ENCODE data around the gene ERCC8.

ERCC8 gene

DNA sequence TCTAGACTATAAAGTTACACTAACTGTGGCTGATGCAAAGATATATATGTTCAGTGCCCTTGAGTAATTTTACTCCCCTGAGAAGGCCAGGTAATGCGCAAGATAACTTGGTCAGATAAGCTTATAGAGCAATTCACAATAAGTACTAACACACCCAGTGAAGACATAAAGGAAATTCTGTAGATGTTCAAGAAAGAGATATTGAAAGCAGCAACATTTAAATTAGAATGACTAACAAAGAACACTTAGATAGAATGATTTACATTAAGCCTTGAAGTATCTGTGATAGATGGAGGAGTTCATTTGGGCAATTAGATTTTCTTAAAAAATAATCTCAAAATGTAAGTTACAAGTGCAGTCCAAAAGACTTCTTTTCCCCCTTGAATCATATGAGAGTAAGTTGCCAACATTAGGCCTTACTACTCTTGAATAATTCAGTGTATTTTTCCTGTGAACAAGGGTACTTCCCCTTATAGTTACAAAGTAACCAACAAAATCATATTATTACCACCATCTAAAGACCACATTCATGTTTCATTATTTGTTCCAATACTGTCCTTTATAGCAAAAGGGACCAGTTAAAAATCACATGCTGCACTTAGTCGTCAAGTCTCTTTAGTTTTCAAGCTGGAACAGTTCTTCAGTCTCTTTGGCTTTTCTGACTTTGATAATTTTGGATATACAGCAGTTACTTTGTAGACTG is 56.4 kb downstream of the ERCC8 start:
- Histone ChIP-seq H3K27ac (ENCODE audit: insufficient read depth in 1 of 2, low read depth in 1 of 2, low read length in 2 of 2, poor library complexity in 1 of 2, severe bottlenecking in 2 of 2) (no peak overlapping the region), H3K27me3 (replicated peaks in 2 of 5; ENCODE audit: control insufficient read depth in 4 of 5, insufficient read depth in 5 of 5, low read length in 4 of 5) (no peaks in the 10 kb centered on the region), H3K4me1 (ENCODE audit: control extremely low read depth in 1 of 4, control insufficient read depth in 4 of 4, insufficient read depth in 4 of 4, low read length in 3 of 4) (no peaks in the 10 kb centered on the region), H3K9me3 (ENCODE audit: control extremely low read depth in 1 of 5, control insufficient read depth in 4 of 5, insufficient read depth in 2 of 5, low read depth in 1 of 5, low read length in 4 of 5) (no peaks in the 10 kb centered on the region), H3K4me3 (ENCODE audit: control insufficient read depth in 1 of 7, extremely low read depth in 1 of 7, insufficient read depth in 4 of 7, low read depth in 2 of 7, low read length in 6 of 7) (no peak overlapping the region), H3K36me3 (ENCODE audit: control insufficient read depth in 4 of 4, insufficient read depth in 4 of 4, low read length in 3 of 4) (peaks cover 0 to 10% (median 0%) of the 10 kb centered on the region in 4 experiments)
- DNase-seq = no peak
- WGBS (ENCODE audit: insufficient coverage) = 100% methylated on average over 1 of the region's 2 CpGs
- ChIA-PET POLR2A (no interaction called here), CTCF (interaction anchor here (1.2 kb wide), 1 partner anchor 210 kb away, joined by 3 read pairs; no protein-coding TSS in a partner anchor)

- Histone ChIP-seq H3K27me3 (replicated peaks in 2 of 5; ENCODE audit: control insufficient read depth in 4 of 5, insufficient read depth in 5 of 5, low read length in 4 of 5) (no peaks in the 10 kb centered on the region), H3K36me3 (ENCODE audit: control insufficient read depth in 4 of 4, insufficient read depth in 4 of 4, low read length in 3 of 4) (peaks cover 0 to 3% (median under 1%) of the 10 kb centered on the region in 4 experiments), H3K27ac (ENCODE audit: insufficient read depth in 1 of 2, low read depth in 1 of 2, low read length in 2 of 2, poor library complexity in 1 of 2, severe bottlenecking in 2 of 2) (no peak overlapping the region), H3K4me3 (ENCODE audit: control insufficient read depth in 1 of 7, extremely low read depth in 1 of 7, insufficient read depth in 4 of 7, low read depth in 2 of 7, low read length in 6 of 7) (no peak overlapping the region), H3K4me1 (ENCODE audit: control extremely low read depth in 1 of 4, control insufficient read depth in 4 of 4, insufficient read depth in 4 of 4, low read length in 3 of 4) (no peaks in the 10 kb centered on the region), H3K9me3 (ENCODE audit: control extremely low read depth in 1 of 5, control insufficient read depth in 4 of 5, insufficient read depth in 2 of 5, low read depth in 1 of 5, low read length in 4 of 5) (no peaks in the 10 kb centered on the region)
- WGBS (ENCODE audit: insufficient coverage) = no CpG with 5 or more reads among the region's 2 CpGs
- ChIA-PET CTCF (interaction anchor here (1.2 kb wide), 1 partner anchor 209 kb away, joined by 3 read pairs; no protein-coding TSS in a partner anchor), POLR2A (no interaction called here)
- DNase-seq = no peak
Measured at GRCh38 chr5:60887746-60888145, 57.1 kb downstream of the ERCC8 start.

DNA sequence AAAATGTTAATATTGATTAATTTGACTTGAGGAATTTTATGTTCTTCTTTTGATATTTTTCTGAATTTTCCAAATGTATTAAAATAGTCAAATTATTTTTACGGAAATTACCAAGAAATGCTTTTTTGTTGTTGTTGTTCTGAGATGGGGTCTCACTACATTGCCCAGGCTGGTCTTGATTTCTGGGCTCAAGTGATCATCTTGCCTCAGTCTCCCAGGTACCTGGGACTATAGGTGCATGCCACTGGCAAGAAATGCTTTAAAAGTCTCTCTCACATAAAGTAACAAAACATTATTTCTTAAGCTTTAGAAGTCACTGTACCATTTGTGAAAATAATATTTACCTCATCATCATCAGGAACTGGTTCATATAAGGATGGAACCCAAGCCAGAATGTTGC is 57.8 kb downstream of the ERCC8 start:
- Histone ChIP-seq H3K36me3 (ENCODE audit: control insufficient read depth in 4 of 4, insufficient read depth in 4 of 4, low read length in 3 of 4) (peaks cover 0 to 2% (median 0%) of the 10 kb centered on the region in 4 experiments), H3K4me1 (ENCODE audit: control extremely low read depth in 1 of 4, control insufficient read depth in 4 of 4, insufficient read depth in 4 of 4, low read length in 3 of 4) (no peaks in the 10 kb centered on the region), H3K27ac (ENCODE audit: insufficient read depth in 1 of 2, low read depth in 1 of 2, low read length in 2 of 2, poor library complexity in 1 of 2, severe bottlenecking in 2 of 2) (no peak overlapping the region), H3K27me3 (replicated peaks in 2 of 5; ENCODE audit: control insufficient read depth in 4 of 5, insufficient read depth in 5 of 5, low read length in 4 of 5) (no peaks in the 10 kb centered on the region), H3K4me3 (ENCODE audit: control insufficient read depth in 1 of 7, extremely low read depth in 1 of 7, insufficient read depth in 4 of 7, low read depth in 2 of 7, low read length in 6 of 7) (no peak overlapping the region), H3K9me3 (ENCODE audit: control extremely low read depth in 1 of 5, control insufficient read depth in 4 of 5, insufficient read depth in 2 of 5, low read depth in 1 of 5, low read length in 4 of 5) (no peaks in the 10 kb centered on the region)
- ChIA-PET CTCF (interaction anchor here (1.2 kb wide), 1 partner anchor 209 kb away, joined by 3 read pairs; no protein-coding TSS in a partner anchor), POLR2A (no interaction called here)
- WGBS (ENCODE audit: insufficient coverage) = no CpG with 5 or more reads among the region's 1 CpG
- no peak for DNase-seq

DNA sequence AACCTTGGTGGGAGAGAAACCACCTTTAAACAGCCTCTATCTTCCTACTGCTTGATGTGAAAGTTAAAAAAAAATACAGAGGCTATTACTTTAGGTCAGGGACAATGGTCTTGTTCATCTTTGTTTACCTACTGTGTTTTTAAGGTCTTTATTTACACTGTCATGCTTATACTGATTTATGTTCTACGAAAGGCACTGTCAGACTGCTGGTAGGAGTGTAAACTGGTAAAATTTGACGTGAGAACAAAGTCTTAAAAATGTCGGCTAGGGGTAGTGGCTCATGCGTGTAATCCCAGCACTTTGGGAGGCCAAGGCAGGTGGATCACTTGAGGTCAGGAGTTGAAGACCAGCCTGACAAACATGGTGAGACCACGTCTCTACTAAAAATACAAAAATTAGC is 58.7 kb downstream of the ERCC8 start:
- WGBS (ENCODE audit: insufficient coverage) = 100% methylated on average over 4 of the region's 5 CpGs
- no peak for DNase-seq
- ChIA-PET POLR2A (no interaction called here), CTCF (interaction anchor here (0.8 kb wide), 1 partner anchor 208 kb away, joined by 3 read pairs; no protein-coding TSS in a partner anchor)
- H3K9me3 ChIP-seq (ENCODE audit: control extremely low read depth in 1 of 5, control insufficient read depth in 4 of 5, insufficient read depth in 2 of 5, low read depth in 1 of 5, low read length in 4 of 5) = no peaks in the 10 kb centered on the region
- no peak overlapping the region for H3K27ac ChIP-seq (ENCODE audit: insufficient read depth in 1 of 2, low read depth in 1 of 2, low read length in 2 of 2, poor library complexity in 1 of 2, severe bottlenecking in 2 of 2)
- peaks cover 0 to 3% (median under 1%) of the 10 kb centered on the region in 4 experiments for H3K36me3 ChIP-seq (ENCODE audit: control insufficient read depth in 4 of 4, insufficient read depth in 4 of 4, low read length in 3 of 4)
- no peaks in the 10 kb centered on the region for H3K4me1 ChIP-seq (ENCODE audit: control extremely low read depth in 1 of 4, control insufficient read depth in 4 of 4, insufficient read depth in 4 of 4, low read length in 3 of 4)
- H3K4me3 ChIP-seq (ENCODE audit: control insufficient read depth in 1 of 7, extremely low read depth in 1 of 7, insufficient read depth in 4 of 7, low read depth in 2 of 7, low read length in 6 of 7) = no peak overlapping the region
- no peaks in the 10 kb centered on the region for H3K27me3 ChIP-seq (replicated peaks in 2 of 5; ENCODE audit: control insufficient read depth in 4 of 5, insufficient read depth in 5 of 5, low read length in 4 of 5)

DNA sequence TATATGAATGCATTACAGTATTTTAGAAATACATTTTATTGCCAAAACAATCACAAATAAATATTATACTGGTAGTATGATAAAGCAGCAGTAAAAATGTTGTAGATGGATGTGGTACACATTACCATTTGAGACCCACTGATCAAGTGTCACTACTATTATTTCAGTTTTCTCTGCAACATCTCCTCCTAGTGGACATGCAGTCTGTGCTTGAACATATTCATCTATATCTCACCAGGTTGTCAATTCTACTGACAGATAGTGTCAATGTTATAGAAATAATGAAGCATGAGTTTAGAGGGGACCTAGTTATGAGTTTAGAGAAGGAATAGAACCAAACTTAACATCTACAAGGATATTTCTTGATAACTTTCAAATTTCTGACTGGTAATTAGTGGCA is 61.6 kb downstream of the ERCC8 start:
- peak; percentile 41 to 58 (median 50) for DNase-seq
- Histone ChIP-seq H3K9me3 (ENCODE audit: control extremely low read depth in 1 of 5, control insufficient read depth in 4 of 5, insufficient read depth in 2 of 5, low read depth in 1 of 5, low read length in 4 of 5) (peaks cover 0 to 3% (median 0%) of the 10 kb centered on the region in 5 experiments), H3K27ac (ENCODE audit: insufficient read depth in 1 of 2, low read depth in 1 of 2, low read length in 2 of 2, poor library complexity in 1 of 2, severe bottlenecking in 2 of 2) (no peak overlapping the region), H3K4me3 (ENCODE audit: control insufficient read depth in 1 of 7, extremely low read depth in 1 of 7, insufficient read depth in 4 of 7, low read depth in 2 of 7, low read length in 6 of 7) (no peak overlapping the region), H3K36me3 (ENCODE audit: control insufficient read depth in 4 of 4, insufficient read depth in 4 of 4, low read length in 3 of 4) (peaks cover 0 to 4% (median 1%) of the 10 kb centered on the region in 4 experiments), H3K27me3 (replicated peaks in 2 of 5; ENCODE audit: control insufficient read depth in 4 of 5, insufficient read depth in 5 of 5, low read length in 4 of 5) (no peaks in the 10 kb centered on the region), H3K4me1 (ENCODE audit: control extremely low read depth in 1 of 4, control insufficient read depth in 4 of 4, insufficient read depth in 4 of 4, low read length in 3 of 4) (no peaks in the 10 kb centered on the region)
- CTCF ChIA-PET = interaction anchor here (1.6 to 3.1 kb wide), 2 partner anchors 10 to 183 kb away, joined by 5 to 9 read pairs; partner anchors contain the start of gene DEPDC1B
- POLR2A ChIA-PET = no interaction called here

GRCh38 chr5:60872892-60873291 is 72.0 kb downstream of the ERCC8 start:
- no peak for DNase-seq
- no peaks in the 10 kb centered on the region for H3K27me3 ChIP-seq (replicated peaks in 2 of 5; ENCODE audit: control insufficient read depth in 4 of 5, insufficient read depth in 5 of 5, low read length in 4 of 5)
- CTCF ChIA-PET = interaction anchor here (1.4 to 2.5 kb wide), 2 partner anchors 10 to 195 kb away, joined by 4 to 9 read pairs; no protein-coding TSS in a partner anchor
- H3K9me3 ChIP-seq (ENCODE audit: control extremely low read depth in 1 of 5, control insufficient read depth in 4 of 5, insufficient read depth in 2 of 5, low read depth in 1 of 5, low read length in 4 of 5) = peaks cover 0 to 18% (median 5%) of the 10 kb centered on the region in 5 experiments
- no peaks in the 10 kb centered on the region for H3K4me1 ChIP-seq (ENCODE audit: control extremely low read depth in 1 of 4, control insufficient read depth in 4 of 4, insufficient read depth in 4 of 4, low read length in 3 of 4)
- POLR2A ChIA-PET = no interaction called here
- H3K4me3 ChIP-seq (ENCODE audit: control insufficient read depth in 1 of 7, extremely low read depth in 1 of 7, insufficient read depth in 4 of 7, low read depth in 2 of 7, low read length in 6 of 7) = no peak overlapping the region
- H3K27ac ChIP-seq (ENCODE audit: insufficient read depth in 1 of 2, low read depth in 1 of 2, low read length in 2 of 2, poor library complexity in 1 of 2, severe bottlenecking in 2 of 2) = no peak overlapping the region
- peaks cover 0 to 2% (median 2%) of the 10 kb centered on the region in 4 experiments for H3K36me3 ChIP-seq (ENCODE audit: control insufficient read depth in 4 of 4, insufficient read depth in 4 of 4, low read length in 3 of 4)

DNA sequence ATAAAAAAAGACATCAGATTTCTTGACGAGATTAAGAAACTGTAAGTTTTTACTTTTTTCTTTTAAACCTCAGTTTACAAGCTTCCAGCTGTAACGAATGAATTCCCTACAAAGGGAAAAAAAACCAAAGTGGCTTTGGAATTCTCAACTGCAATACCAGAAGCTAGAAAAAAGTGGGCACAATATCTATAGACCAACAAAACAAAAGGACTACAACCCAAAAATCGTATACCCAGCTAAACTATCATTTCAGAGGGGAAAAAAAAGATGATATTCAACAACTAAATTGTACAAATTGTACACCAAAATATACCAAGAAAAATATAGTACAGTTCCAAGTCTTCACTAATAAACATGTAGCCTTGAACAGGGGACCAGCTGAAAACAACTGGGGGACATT is 74.0 kb downstream of the ERCC8 start:
- peaks cover 0 to 2% (median 2%) of the 10 kb centered on the region in 4 experiments for H3K36me3 ChIP-seq (ENCODE audit: control insufficient read depth in 4 of 4, insufficient read depth in 4 of 4, low read length in 3 of 4)
- peak in 2 of 3 donors; percentile 7 to 17 for DNase-seq
- CTCF ChIA-PET = interaction anchor here (1.1 to 1.5 kb wide), 2 partner anchors 16 to 170 kb away, joined by 3 to 5 read pairs; no protein-coding TSS in a partner anchor
- no peak overlapping the region for H3K27ac ChIP-seq (ENCODE audit: insufficient read depth in 1 of 2, low read depth in 1 of 2, low read length in 2 of 2, poor library complexity in 1 of 2, severe bottlenecking in 2 of 2)
- no CpG with 5 or more reads among the region's 3 CpGs for WGBS (ENCODE audit: insufficient coverage)
- H3K4me1 ChIP-seq (ENCODE audit: control extremely low read depth in 1 of 4, control insufficient read depth in 4 of 4, insufficient read depth in 4 of 4, low read length in 3 of 4) = no peaks in the 10 kb centered on the region
- H3K9me3 ChIP-seq (ENCODE audit: control extremely low read depth in 1 of 5, control insufficient read depth in 4 of 5, insufficient read depth in 2 of 5, low read depth in 1 of 5, low read length in 4 of 5) = peaks cover 0 to 18% (median 5%) of the 10 kb centered on the region in 5 experiments
- no peak overlapping the region for H3K4me3 ChIP-seq (ENCODE audit: control insufficient read depth in 1 of 7, extremely low read depth in 1 of 7, insufficient read depth in 4 of 7, low read depth in 2 of 7, low read length in 6 of 7)
- H3K27me3 ChIP-seq (replicated peaks in 2 of 5; ENCODE audit: control insufficient read depth in 4 of 5, insufficient read depth in 5 of 5, low read length in 4 of 5) = no peaks in the 10 kb centered on the region
- POLR2A ChIA-PET = no interaction called here
